ENCODE data around the gene GIMAP4.
"Not testable (repeated sequence)": the region's sequence is repeated elsewhere in the genome, so short reads cannot be mapped to it uniquely, and the experiment has no call there.

Gene GIMAP4

GRCh38 chr7:150567169-150567568 is at the start of gene GIMAP4:
TSS of gene GIMAP4 (plus strand) at chr7:150567390. CDS start at chr7:150569902, 2,512 bp downstream.
- Mint-ChIP-seq H3K4me1 (peaks cover 70% of the 10 kb centered on the region), H3K27ac (peak within 1 kb of the TSS; percentile 92), H3K4me3 (peak within 1 kb of the TSS; percentile 80), H3K27me3 (no peaks in the 10 kb centered on the region), H3K9me3 (no peaks in the 10 kb centered on the region), H3K36me3 (ENCODE audit: low read depth) (peaks cover 28% of the 10 kb centered on the region)
- no peak for DNase-seq
- ATAC-seq = no peak

DNA sequence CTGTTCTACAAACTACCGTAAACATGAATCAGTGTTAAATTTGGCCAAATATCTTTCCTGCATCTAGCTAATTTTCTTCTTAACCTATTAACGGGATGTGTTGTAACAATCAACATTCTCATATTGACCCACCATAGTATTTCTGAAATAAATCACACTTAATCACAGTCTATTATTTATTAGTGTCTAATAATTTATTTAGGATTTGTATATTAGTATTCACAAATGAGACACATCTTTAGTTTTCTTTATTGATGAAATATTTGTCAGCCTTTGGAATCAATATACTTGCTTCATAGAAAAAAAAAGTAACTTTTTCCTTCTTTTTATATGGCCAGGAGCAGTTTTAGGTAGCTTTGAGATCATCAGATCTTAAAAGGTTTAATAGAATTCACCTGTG is 47.9 kb upstream of the GIMAP4 start:
- H3K27ac Mint-ChIP-seq = peak overlapping the region; percentile 98
- peak overlapping the region; percentile 98 for H3K4me3 Mint-ChIP-seq
- peaks cover 12% of the 10 kb centered on the region for H3K36me3 Mint-ChIP-seq (ENCODE audit: low read depth)
- DNase-seq (no peak), ATAC-seq (no peak)
- peaks cover 55% of the 10 kb centered on the region for H3K4me1 Mint-ChIP-seq
- no peaks in the 10 kb centered on the region for H3K27me3 Mint-ChIP-seq
- no peaks in the 10 kb centered on the region for H3K9me3 Mint-ChIP-seq

- peak; percentile 27 for ATAC-seq
These were observed 47.0 kb upstream of the GIMAP4 start for GRCh38 chr7:150520145-150520544.

DNA sequence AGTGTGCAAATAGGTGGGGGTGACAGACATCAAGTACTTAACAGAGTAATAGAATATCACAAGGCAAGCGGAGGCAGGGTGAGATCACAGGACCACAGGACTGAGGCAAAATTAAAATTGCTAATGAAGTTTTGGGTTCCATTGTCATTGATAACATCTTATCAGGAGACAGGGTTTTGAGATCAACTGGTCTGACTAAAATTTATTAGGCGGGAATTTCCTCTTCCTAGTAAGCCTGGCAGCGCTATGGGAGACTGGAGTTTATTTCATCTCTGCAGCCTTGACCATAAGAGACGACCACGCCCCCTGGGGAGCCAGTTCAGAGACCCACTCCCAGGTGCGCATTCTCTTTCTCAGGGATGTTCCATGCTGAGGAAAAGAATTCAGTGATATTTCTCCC is 44.3 kb upstream of the GIMAP4 start:
- peak overlapping the region; percentile 13 for H3K4me3 Mint-ChIP-seq
- DNase-seq, ATAC-seq, H3K27me3 Mint-ChIP-seq, H3K9me3 Mint-ChIP-seq: not testable (repeated sequence)
- H3K4me1 Mint-ChIP-seq = peaks cover 73% of the 10 kb centered on the region
- peaks cover 13% of the 10 kb centered on the region for H3K36me3 Mint-ChIP-seq (ENCODE audit: low read depth)
- peak overlapping the region; percentile 70 for H3K27ac Mint-ChIP-seq

More at GRCh38 chr7:150520145-150520544, 47.0 kb upstream of the GIMAP4 start:
- Mint-ChIP-seq H3K4me3 (peak overlapping the region; percentile 98), H3K27me3 (no peaks in the 10 kb centered on the region), H3K27ac (peak overlapping the region; percentile 98), H3K4me1 (peaks cover 61% of the 10 kb centered on the region), H3K36me3 (ENCODE audit: low read depth) (peaks cover 12% of the 10 kb centered on the region), H3K9me3 (no peaks in the 10 kb centered on the region)
- no peak for DNase-seq

DNA sequence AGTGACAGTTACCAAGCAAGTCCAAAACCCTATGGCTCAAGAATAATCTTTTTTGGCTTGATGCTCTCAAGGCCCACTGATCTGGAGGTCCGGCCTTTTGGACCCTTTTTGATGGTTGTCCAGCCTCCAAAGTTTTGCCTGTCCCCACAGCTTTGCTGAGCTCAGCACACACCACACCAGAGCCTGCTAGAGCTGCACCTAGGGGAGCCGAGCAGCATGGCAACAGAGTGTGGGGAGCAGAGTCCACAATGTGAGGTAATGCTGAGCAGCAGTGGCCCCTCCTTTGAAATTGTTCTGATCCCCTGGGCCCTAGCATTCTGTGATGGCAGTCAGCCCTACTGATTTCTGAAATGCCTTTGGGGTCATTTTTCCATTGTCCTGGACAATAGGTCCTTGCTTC is 43.2 kb upstream of the GIMAP4 start:
- H3K4me1 Mint-ChIP-seq = peaks cover 67% of the 10 kb centered on the region
- peak overlapping the region; percentile 70 for H3K27ac Mint-ChIP-seq
- H3K4me3 Mint-ChIP-seq = peak overlapping the region; percentile 3

GRCh38 chr7:150531704-150532103 is 35.5 kb upstream of the GIMAP4 start:
- Mint-ChIP-seq H3K4me3 (no peak overlapping the region), H3K27me3 (no peaks in the 10 kb centered on the region), H3K9me3 (peaks cover 53% of the 10 kb centered on the region), H3K36me3 (ENCODE audit: low read depth) (peaks cover 30% of the 10 kb centered on the region), H3K27ac (no peak overlapping the region), H3K4me1 (peaks cover 16% of the 10 kb centered on the region)
- DNase-seq = no peak
- ATAC-seq = no peak

More for the DNA sequence above, 43.2 kb upstream of the GIMAP4 start:
- ATAC-seq (peak; percentile 83), DNase-seq (no peak)
- Mint-ChIP-seq H3K36me3 (ENCODE audit: low read depth) (peaks cover 21% of the 10 kb centered on the region), H3K9me3 (peaks cover 10% of the 10 kb centered on the region), H3K27me3 (no peaks in the 10 kb centered on the region)

DNA sequence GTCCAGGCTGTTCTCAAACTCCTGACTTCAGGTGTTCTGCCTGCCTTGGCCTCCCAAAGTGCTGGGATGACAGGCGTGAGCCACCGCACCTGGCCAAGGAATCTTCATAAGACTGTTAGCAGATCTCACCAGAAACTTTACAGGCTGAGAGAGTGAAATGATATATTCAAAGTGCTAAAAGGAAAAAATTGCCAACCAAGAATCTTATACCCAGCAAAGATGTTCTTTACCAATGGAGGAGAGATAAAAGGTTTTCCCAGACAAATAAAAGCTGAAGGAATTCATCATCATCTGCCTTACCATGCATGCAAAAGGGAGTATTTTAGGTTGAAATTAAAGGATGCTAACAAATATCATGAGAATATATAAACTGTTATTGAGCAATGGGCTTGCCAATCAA is 28.9 kb upstream of the GIMAP4 start:
- H3K4me3 Mint-ChIP-seq = no peak overlapping the region
- no peak overlapping the region for H3K27ac Mint-ChIP-seq
- H3K4me1 Mint-ChIP-seq = no peaks in the 10 kb centered on the region
- no peak for ATAC-seq
- H3K27me3 Mint-ChIP-seq = no peaks in the 10 kb centered on the region
- DNase-seq = no peak
- H3K9me3 Mint-ChIP-seq = peaks cover 46% of the 10 kb centered on the region
- H3K36me3 Mint-ChIP-seq (ENCODE audit: low read depth) = peaks cover 38% of the 10 kb centered on the region

DNA sequence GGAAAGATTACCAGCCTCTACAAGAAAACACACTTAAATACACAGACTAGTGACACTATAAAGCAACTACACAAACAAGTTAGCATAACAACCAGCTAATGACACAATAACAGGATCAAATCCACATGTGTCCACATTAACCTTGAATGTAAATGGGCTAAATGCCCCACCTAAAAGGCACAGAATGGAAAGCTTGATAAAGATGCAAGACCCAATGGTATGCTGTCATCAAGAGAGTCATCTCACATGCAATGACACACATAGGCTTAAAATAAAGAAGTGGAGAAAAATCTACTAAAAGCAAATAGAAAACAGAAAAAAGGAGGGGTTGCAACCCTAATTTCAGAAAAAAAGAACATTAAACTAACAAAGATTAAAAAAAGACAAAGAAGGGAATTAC is 14.0 kb upstream of the GIMAP4 start:
- Mint-ChIP-seq H3K9me3 (peaks cover 37% of the 10 kb centered on the region), H3K27ac (peak overlapping the region; percentile 30), H3K4me3 (no peak overlapping the region), H3K36me3 (ENCODE audit: low read depth) (peaks cover 35% of the 10 kb centered on the region), H3K27me3 (no peaks in the 10 kb centered on the region), H3K4me1 (peaks cover 62% of the 10 kb centered on the region)
- DNase-seq (no peak), ATAC-seq (peak; percentile 38)

GRCh38 chr7:150556521-150557138 is 10.6 kb upstream of the GIMAP4 start:
- no peaks in the 10 kb centered on the region for H3K27me3 Mint-ChIP-seq
- peaks cover 71% of the 10 kb centered on the region for H3K4me1 Mint-ChIP-seq
- DNase-seq = no peak
- peak overlapping the region; percentile 69 for H3K4me3 Mint-ChIP-seq
- H3K27ac Mint-ChIP-seq = peak overlapping the region; percentile 88
- H3K9me3 Mint-ChIP-seq = peaks cover 49% of the 10 kb centered on the region
- ATAC-seq = peak; percentile 68
- peaks cover 37% of the 10 kb centered on the region for H3K36me3 Mint-ChIP-seq (ENCODE audit: low read depth)

DNA sequence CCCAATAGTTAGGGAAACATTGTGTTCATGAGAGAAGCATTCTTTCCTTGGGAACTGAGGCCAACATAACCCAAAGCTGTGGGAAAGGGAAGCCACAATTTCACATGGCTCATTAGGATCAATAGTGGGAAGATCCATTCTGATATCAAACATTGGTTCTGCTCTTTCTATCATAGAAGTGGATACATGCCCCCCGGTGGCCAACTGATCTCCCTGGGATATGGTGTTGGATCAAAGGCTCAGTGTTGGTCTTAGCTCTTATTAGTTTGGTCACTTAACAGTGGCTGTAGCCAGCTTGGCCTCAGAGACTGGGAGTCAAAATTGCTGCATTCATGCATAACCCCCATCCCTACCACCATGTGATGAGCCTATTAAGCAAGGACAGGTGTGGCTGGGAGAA is 6.7 kb upstream of the GIMAP4 start:
- H3K27ac Mint-ChIP-seq = no peak overlapping the region
- H3K9me3 Mint-ChIP-seq = peaks cover 25% of the 10 kb centered on the region
- no peak overlapping the region for H3K4me3 Mint-ChIP-seq

GRCh38 chr7:150562919-150563318 is 4.3 kb upstream of the GIMAP4 start:
- ATAC-seq (no peak), DNase-seq (no peak)
- H3K36me3 Mint-ChIP-seq (ENCODE audit: low read depth) = peaks cover 18% of the 10 kb centered on the region
- peaks cover 70% of the 10 kb centered on the region for H3K4me1 Mint-ChIP-seq
- H3K4me3 Mint-ChIP-seq = peak overlapping the region; percentile 68
- H3K9me3 Mint-ChIP-seq = peaks cover 22% of the 10 kb centered on the region
- H3K27ac Mint-ChIP-seq = peak overlapping the region; percentile 88
- no peaks in the 10 kb centered on the region for H3K27me3 Mint-ChIP-seq

More for the DNA sequence above, 6.7 kb upstream of the GIMAP4 start:
- ATAC-seq (no peak), DNase-seq (no peak)
- Mint-ChIP-seq H3K4me1 (peaks cover 72% of the 10 kb centered on the region), H3K27me3 (no peaks in the 10 kb centered on the region), H3K36me3 (ENCODE audit: low read depth) (peaks cover 20% of the 10 kb centered on the region)

DNA sequence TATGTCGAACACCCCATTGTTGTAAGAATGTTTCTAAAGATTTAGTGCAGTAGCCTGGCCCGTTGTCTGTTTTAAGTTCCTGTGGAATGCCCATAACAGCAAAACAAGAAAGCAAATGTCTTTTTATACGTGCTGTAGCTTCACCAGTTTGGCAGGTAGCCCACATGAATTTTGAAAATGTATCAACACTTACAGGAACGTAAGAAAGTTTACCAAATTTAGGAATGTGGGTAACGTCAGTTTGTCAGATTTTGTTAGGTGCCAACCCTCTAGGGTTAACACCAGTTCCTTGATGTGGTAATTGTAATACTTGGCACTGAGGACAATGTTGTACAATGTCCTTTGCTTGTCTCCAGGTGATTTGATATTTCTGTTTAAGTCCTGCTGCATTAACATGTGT is 3.2 kb upstream of the GIMAP4 start:
- peak; percentile 34 for ATAC-seq
- no peak for DNase-seq
- H3K36me3 Mint-ChIP-seq (ENCODE audit: low read depth) = peaks cover 18% of the 10 kb centered on the region
- H3K27ac Mint-ChIP-seq = peak overlapping the region; percentile 88
- H3K9me3 Mint-ChIP-seq = peaks cover 22% of the 10 kb centered on the region
- peaks cover 73% of the 10 kb centered on the region for H3K4me1 Mint-ChIP-seq
- H3K4me3 Mint-ChIP-seq = peak overlapping the region; percentile 68
- no peaks in the 10 kb centered on the region for H3K27me3 Mint-ChIP-seq

GRCh38 chr7:150564566-150564965 is 2.6 kb upstream of the GIMAP4 start:
- Mint-ChIP-seq H3K36me3 (ENCODE audit: low read depth) (peaks cover 19% of the 10 kb centered on the region), H3K27ac (peak overlapping the region; percentile 88), H3K4me1 (peaks cover 78% of the 10 kb centered on the region), H3K9me3 (peaks cover 19% of the 10 kb centered on the region), H3K27me3 (no peaks in the 10 kb centered on the region), H3K4me3 (peak overlapping the region; percentile 68)
- no peak for DNase-seq
- no peak for ATAC-seq

DNA sequence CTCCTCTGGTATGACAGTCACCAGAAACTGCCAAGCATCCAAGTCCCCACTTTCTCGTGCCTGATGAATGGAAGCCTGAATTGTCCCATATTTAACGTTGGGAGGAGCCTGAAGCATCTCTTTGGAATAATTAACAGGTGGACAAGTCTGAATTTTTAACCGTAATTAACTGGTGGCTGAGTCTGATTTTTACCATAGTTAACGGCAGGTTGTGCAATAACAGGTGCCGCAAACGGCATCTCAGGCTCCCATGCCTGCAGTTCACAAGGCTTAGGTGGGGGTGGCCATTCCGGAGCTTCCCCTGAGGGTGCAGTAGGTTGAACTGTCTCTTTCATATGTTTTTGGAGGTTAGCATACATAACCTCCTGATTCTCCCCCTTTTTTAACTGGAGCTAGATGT is 2.0 kb upstream of the GIMAP4 start:
- Mint-ChIP-seq H3K9me3 (peaks cover 14% of the 10 kb centered on the region), H3K36me3 (ENCODE audit: low read depth) (peaks cover 20% of the 10 kb centered on the region), H3K4me3 (peak overlapping the region; percentile 33), H3K27ac (peak overlapping the region; percentile 64), H3K27me3 (no peaks in the 10 kb centered on the region), H3K4me1 (peaks cover 83% of the 10 kb centered on the region)
- DNase-seq = no peak
- ATAC-seq = no peak

GRCh38 chr7:150566123-150566522 is 1.1 kb upstream of the GIMAP4 start:
- Mint-ChIP-seq H3K4me3 (peak overlapping the region; percentile 80), H3K9me3 (peaks cover 5% of the 10 kb centered on the region), H3K36me3 (ENCODE audit: low read depth) (peaks cover 22% of the 10 kb centered on the region), H3K4me1 (peaks cover 78% of the 10 kb centered on the region), H3K27ac (peak overlapping the region; percentile 92), H3K27me3 (no peaks in the 10 kb centered on the region)
- DNase-seq (no peak), ATAC-seq (no peak)

Measured in activated naive CD8-positive, alpha-beta T cell treated with anti-CD3 and anti-CD28 coated beads, Interleukin-2, amount 50 U/mL, for 24 hours (primary cell).